Fibroblast of skin of right biceps (primary cell): ENCODE results near the gene RNF4.
"Not testable (repeated sequence)": the region's sequence is repeated elsewhere in the genome, so short reads cannot be mapped to it uniquely, and the experiment has no call there.

ENCODE experiments used
- DNase-seq: peaks from one replicate; pipeline ENCODE4 v3.0.0-alpha.2; 2013

Gene RNF4

GRCh38 chr4:2537011-2537830 is 68.3 kb downstream of the RNF4 start:
- DNase-seq, result peak; percentile 45

- DNase-seq, result not testable (repeated sequence)
Observed at GRCh38 chr4:2543580-2544191, 74.8 kb downstream of the RNF4 start.

- DNase-seq, result no peak
Observed at GRCh38 chr4:2545321-2546013, 76.6 kb downstream of the RNF4 start.

- no peak for DNase-seq
Observed at GRCh38 chr4:2546286-2546823, 77.4 kb downstream of the RNF4 start.

GRCh38 chr4:2546961-2547691 is 78.2 kb downstream of the RNF4 start:
- not testable (repeated sequence) for DNase-seq

GRCh38 chr4:2551118-2551517 is 82.2 kb downstream of the RNF4 start:
- no peak for DNase-seq

- no peak for DNase-seq
Observed at GRCh38 chr4:2552806-2553205, 83.9 kb downstream of the RNF4 start.

- no peak for DNase-seq
Observed at GRCh38 chr4:2558301-2558700, 89.4 kb downstream of the RNF4 start.

GRCh38 chr4:2560167-2560566 is 91.3 kb downstream of the RNF4 start:
- DNase-seq, result no peak
